Muscle layer of colon (tissue), 2 donors: ENCODE data around the gene PCSK6.

Source experiments
- H3K27ac ChIP-seq: one replicate; pipeline ENCODE4 v1.7.0; 2013; ENCODE audit warnings: low read depth, mild to moderate bottlenecking, low read length, moderate library complexity
- H3K27me3 ChIP-seq, 2 donors: one replicate each; pipeline ENCODE4 v1.7.0; 2013; ENCODE audit warnings: low read length in 2 of 2, mild to moderate bottlenecking in 2 of 2; ENCODE audit not compliant: insufficient read depth in 2 of 2, control insufficient read depth in 1 of 2
- H3K36me3 ChIP-seq: one replicate; pipeline ENCODE4 v1.7.0; 2013; ENCODE audit warnings: mild to moderate bottlenecking, low read length; ENCODE audit not compliant: insufficient read depth
- H3K4me1 ChIP-seq: one replicate; pipeline ENCODE4 v1.7.0; 2013; ENCODE audit warnings: mild to moderate bottlenecking, low read length; ENCODE audit not compliant: insufficient read depth
- H3K4me3 ChIP-seq, 2 donors: one replicate each; pipeline ENCODE4 v1.7.0; 2013; ENCODE audit warnings: low read length in 2 of 2, low read depth in 1 of 2, mild to moderate bottlenecking in 1 of 2, moderate library complexity in 1 of 2
- H3K9ac ChIP-seq: one replicate; pipeline ENCODE4 v1.7.0; 2013; ENCODE audit warnings: low read length
- H3K9me3 ChIP-seq: one replicate; pipeline ENCODE4 v1.7.0; 2013; ENCODE audit warnings: mild to moderate bottlenecking, low read length
- donor health status: abdominal sarcoma.
- donor health status: Adenocarcinoma of cecum.

The PCSK6 gene

GRCh38 chr15:101452572-101452971, 36.9 kb downstream of the PCSK6 start:
- no peaks in the 10 kb centered on the region for H3K27me3 ChIP-seq
- H3K9ac ChIP-seq = no peak overlapping the region
- H3K9me3 ChIP-seq = no peaks in the 10 kb centered on the region
- H3K36me3 ChIP-seq = no peaks in the 10 kb centered on the region
- H3K4me3 ChIP-seq = no peak overlapping the region
- H3K4me1 ChIP-seq = peaks cover 9% of the 10 kb centered on the region
- no peak overlapping the region for H3K27ac ChIP-seq

- Histone ChIP-seq H3K27me3 (no peaks in the 10 kb centered on the region), H3K27ac (no peak overlapping the region), H3K4me1 (peaks cover 9% of the 10 kb centered on the region), H3K4me3 (no peak overlapping the region), H3K36me3 (no peaks in the 10 kb centered on the region), H3K9me3 (no peaks in the 10 kb centered on the region), H3K9ac (no peak overlapping the region)
Observed at GRCh38 chr15:101451846-101452245, 37.7 kb downstream of the PCSK6 start.

- Histone ChIP-seq H3K4me1 (peaks cover 9% of the 10 kb centered on the region), H3K4me3 (no peak overlapping the region), H3K27ac (no peak overlapping the region), H3K36me3 (no peaks in the 10 kb centered on the region), H3K9ac (no peak overlapping the region), H3K9me3 (no peaks in the 10 kb centered on the region), H3K27me3 (no peaks in the 10 kb centered on the region)
Observed at GRCh38 chr15:101451266-101451799, 38.2 kb downstream of the PCSK6 start.

- Histone ChIP-seq H3K27me3 (no peaks in the 10 kb centered on the region), H3K36me3 (no peaks in the 10 kb centered on the region), H3K4me3 (no peak overlapping the region), H3K4me1 (peaks cover 9% of the 10 kb centered on the region), H3K27ac (no peak overlapping the region), H3K9me3 (no peaks in the 10 kb centered on the region), H3K9ac (no peak overlapping the region)
Observed at GRCh38 chr15:101450403-101451265, 38.9 kb downstream of the PCSK6 start.

GRCh38 chr15:101449471-101450402, 39.8 kb downstream of the PCSK6 start:
- H3K9ac ChIP-seq = no peak overlapping the region
- no peak overlapping the region for H3K4me3 ChIP-seq
- no peak overlapping the region for H3K27ac ChIP-seq
- no peaks in the 10 kb centered on the region for H3K27me3 ChIP-seq
- no peaks in the 10 kb centered on the region for H3K9me3 ChIP-seq
- peaks cover 9% of the 10 kb centered on the region for H3K4me1 ChIP-seq
- H3K36me3 ChIP-seq = no peaks in the 10 kb centered on the region

GRCh38 chr15:101448336-101448735, 41.2 kb downstream of the PCSK6 start:
- Histone ChIP-seq H3K4me3 (no peak overlapping the region), H3K27me3 (no peaks in the 10 kb centered on the region), H3K4me1 (peaks cover 9% of the 10 kb centered on the region), H3K27ac (no peak overlapping the region), H3K9ac (no peak overlapping the region), H3K9me3 (no peaks in the 10 kb centered on the region), H3K36me3 (no peaks in the 10 kb centered on the region)

GRCh38 chr15:101447561-101448071, 41.9 kb downstream of the PCSK6 start:
- Histone ChIP-seq H3K9me3 (no peaks in the 10 kb centered on the region), H3K4me3 (no peak overlapping the region), H3K27me3 (no peaks in the 10 kb centered on the region), H3K27ac (no peak overlapping the region), H3K9ac (no peak overlapping the region), H3K36me3 (no peaks in the 10 kb centered on the region), H3K4me1 (peaks cover 9% of the 10 kb centered on the region)

GRCh38 chr15:101447168-101447533, 42.4 kb downstream of the PCSK6 start:
- Histone ChIP-seq H3K4me1 (peaks cover 9% of the 10 kb centered on the region), H3K27ac (no peak overlapping the region), H3K9me3 (no peaks in the 10 kb centered on the region), H3K4me3 (no peak overlapping the region), H3K36me3 (no peaks in the 10 kb centered on the region), H3K27me3 (no peaks in the 10 kb centered on the region), H3K9ac (no peak overlapping the region)

- H3K36me3 ChIP-seq = no peaks in the 10 kb centered on the region
- H3K4me1 ChIP-seq = peaks cover 9% of the 10 kb centered on the region
- H3K9ac ChIP-seq = no peak overlapping the region
- H3K9me3 ChIP-seq = no peaks in the 10 kb centered on the region
- H3K4me3 ChIP-seq = no peak overlapping the region
- H3K27ac ChIP-seq = no peak overlapping the region
- no peaks in the 10 kb centered on the region for H3K27me3 ChIP-seq
Observed at GRCh38 chr15:101446518-101447167, 42.9 kb downstream of the PCSK6 start.

- H3K27me3 ChIP-seq = no peaks in the 10 kb centered on the region
- H3K27ac ChIP-seq = no peak overlapping the region
- H3K9ac ChIP-seq = no peak overlapping the region
- H3K4me1 ChIP-seq = peaks cover 9% of the 10 kb centered on the region
- H3K9me3 ChIP-seq = no peaks in the 10 kb centered on the region
- no peak overlapping the region for H3K4me3 ChIP-seq
- no peaks in the 10 kb centered on the region for H3K36me3 ChIP-seq
Observed at GRCh38 chr15:101445562-101446517, 43.7 kb downstream of the PCSK6 start.
